ENCODE measurements around the gene BANP.
"Not testable (repeated sequence)": the region's sequence is repeated elsewhere in the genome, so short reads cannot be mapped to it uniquely, and the experiment has no call there.

Gene BANP

GRCh38 chr16:88016964-88017363, 65.7 kb downstream of the BANP start:
- H3K9me3 ChIP-seq (ENCODE audit: control insufficient read depth, low read length) = no peaks in the 10 kb centered on the region
- H3K27me3 ChIP-seq (ENCODE audit: control insufficient read depth, insufficient read depth, low read length) = no peaks in the 10 kb centered on the region
- H3K4me3 ChIP-seq (ENCODE audit: low read length) = no peak overlapping the region
- peaks cover 4% of the 10 kb centered on the region for H3K36me3 ChIP-seq (ENCODE audit: control insufficient read depth, insufficient read depth, low read length)
- H3K4me1 ChIP-seq (ENCODE audit: control insufficient read depth, insufficient read depth, low read length) = peaks cover 21% of the 10 kb centered on the region
- no peak overlapping the region for H3K9ac ChIP-seq (ENCODE audit: low read length)

- H3K36me3 ChIP-seq (ENCODE audit: control insufficient read depth, insufficient read depth, low read length) = peaks cover 4% of the 10 kb centered on the region
- H3K9me3 ChIP-seq (ENCODE audit: control insufficient read depth, low read length) = no peaks in the 10 kb centered on the region
- H3K4me1 ChIP-seq (ENCODE audit: control insufficient read depth, insufficient read depth, low read length) = peaks cover 21% of the 10 kb centered on the region
- H3K4me3 ChIP-seq (ENCODE audit: low read length) = no peak overlapping the region
- H3K9ac ChIP-seq (ENCODE audit: low read length) = no peak overlapping the region
- no peaks in the 10 kb centered on the region for H3K27me3 ChIP-seq (ENCODE audit: control insufficient read depth, insufficient read depth, low read length)
These were observed 66.4 kb downstream of the BANP start for GRCh38 chr16:88017587-88018101.

- H3K4me1 ChIP-seq (ENCODE audit: control insufficient read depth, insufficient read depth, low read length) = peaks cover 20% of the 10 kb centered on the region
- H3K27me3 ChIP-seq (ENCODE audit: control insufficient read depth, insufficient read depth, low read length); H3K9ac ChIP-seq (ENCODE audit: low read length); H3K36me3 ChIP-seq (ENCODE audit: control insufficient read depth, insufficient read depth, low read length); H3K4me3 ChIP-seq (ENCODE audit: low read length); H3K9me3 ChIP-seq (ENCODE audit: control insufficient read depth, low read length): not testable (repeated sequence)
These were observed 67.1 kb downstream of the BANP start for GRCh38 chr16:88018382-88018781.

- H3K4me1 ChIP-seq (ENCODE audit: control insufficient read depth, insufficient read depth, low read length) = peaks cover 12% of the 10 kb centered on the region
- H3K4me3 ChIP-seq (ENCODE audit: low read length); H3K36me3 ChIP-seq (ENCODE audit: control insufficient read depth, insufficient read depth, low read length); H3K27me3 ChIP-seq (ENCODE audit: control insufficient read depth, insufficient read depth, low read length); H3K9me3 ChIP-seq (ENCODE audit: control insufficient read depth, low read length); H3K9ac ChIP-seq (ENCODE audit: low read length): not testable (repeated sequence)
These were observed 68.0 kb downstream of the BANP start for GRCh38 chr16:88019041-88019820.

GRCh38 chr16:88019821-88020515, 68.7 kb downstream of the BANP start:
- Histone ChIP-seq H3K4me3 (ENCODE audit: low read length) (no peak overlapping the region), H3K4me1 (ENCODE audit: control insufficient read depth, insufficient read depth, low read length) (peaks cover 4% of the 10 kb centered on the region), H3K9ac (ENCODE audit: low read length) (no peak overlapping the region), H3K36me3 (ENCODE audit: control insufficient read depth, insufficient read depth, low read length) (peaks cover 4% of the 10 kb centered on the region), H3K9me3 (ENCODE audit: control insufficient read depth, low read length) (no peaks in the 10 kb centered on the region), H3K27me3 (ENCODE audit: control insufficient read depth, insufficient read depth, low read length) (no peaks in the 10 kb centered on the region)

- H3K4me3 ChIP-seq (ENCODE audit: low read length) = no peak overlapping the region
- no peaks in the 10 kb centered on the region for H3K27me3 ChIP-seq (ENCODE audit: control insufficient read depth, insufficient read depth, low read length)
- H3K9ac ChIP-seq (ENCODE audit: low read length) = no peak overlapping the region
- H3K9me3 ChIP-seq (ENCODE audit: control insufficient read depth, low read length) = no peaks in the 10 kb centered on the region
- H3K36me3 ChIP-seq (ENCODE audit: control insufficient read depth, insufficient read depth, low read length) = peaks cover 4% of the 10 kb centered on the region
- H3K4me1 ChIP-seq (ENCODE audit: control insufficient read depth, insufficient read depth, low read length) = no peaks in the 10 kb centered on the region
These were observed 69.3 kb downstream of the BANP start for GRCh38 chr16:88020516-88020885.

GRCh38 chr16:88021041-88021970, 70.1 kb downstream of the BANP start:
- not testable (repeated sequence) for H3K9ac ChIP-seq (ENCODE audit: low read length); H3K27me3 ChIP-seq (ENCODE audit: control insufficient read depth, insufficient read depth, low read length); H3K4me1 ChIP-seq (ENCODE audit: control insufficient read depth, insufficient read depth, low read length); H3K4me3 ChIP-seq (ENCODE audit: low read length); H3K36me3 ChIP-seq (ENCODE audit: control insufficient read depth, insufficient read depth, low read length); H3K9me3 ChIP-seq (ENCODE audit: control insufficient read depth, low read length)

GRCh38 chr16:88022076-88023042, 71.1 kb downstream of the BANP start:
- Histone ChIP-seq H3K4me3 (ENCODE audit: low read length) (no peak overlapping the region), H3K9ac (ENCODE audit: low read length) (no peak overlapping the region), H3K27me3 (ENCODE audit: control insufficient read depth, insufficient read depth, low read length) (no peaks in the 10 kb centered on the region), H3K4me1 (ENCODE audit: control insufficient read depth, insufficient read depth, low read length) (no peaks in the 10 kb centered on the region), H3K9me3 (ENCODE audit: control insufficient read depth, low read length) (no peaks in the 10 kb centered on the region), H3K36me3 (ENCODE audit: control insufficient read depth, insufficient read depth, low read length) (peaks cover 4% of the 10 kb centered on the region)

- Histone ChIP-seq H3K36me3 (ENCODE audit: control insufficient read depth, insufficient read depth, low read length) (peaks cover 4% of the 10 kb centered on the region), H3K27me3 (ENCODE audit: control insufficient read depth, insufficient read depth, low read length) (no peaks in the 10 kb centered on the region), H3K9ac (ENCODE audit: low read length) (no peak overlapping the region), H3K9me3 (ENCODE audit: control insufficient read depth, low read length) (no peaks in the 10 kb centered on the region), H3K4me3 (ENCODE audit: low read length) (no peak overlapping the region), H3K4me1 (ENCODE audit: control insufficient read depth, insufficient read depth, low read length) (no peaks in the 10 kb centered on the region)
These were observed 72.1 kb downstream of the BANP start for GRCh38 chr16:88023366-88023765.

- Histone ChIP-seq H3K9ac (ENCODE audit: low read length) (no peak overlapping the region), H3K4me3 (ENCODE audit: low read length) (no peak overlapping the region), H3K4me1 (ENCODE audit: control insufficient read depth, insufficient read depth, low read length) (no peaks in the 10 kb centered on the region), H3K9me3 (ENCODE audit: control insufficient read depth, low read length) (no peaks in the 10 kb centered on the region), H3K27me3 (ENCODE audit: control insufficient read depth, insufficient read depth, low read length) (no peaks in the 10 kb centered on the region), H3K36me3 (ENCODE audit: control insufficient read depth, insufficient read depth, low read length) (peaks cover 4% of the 10 kb centered on the region)
These were observed 72.6 kb downstream of the BANP start for GRCh38 chr16:88023786-88024185.

GRCh38 chr16:88024491-88025085, 73.4 kb downstream of the BANP start:
- not testable (repeated sequence) for H3K36me3 ChIP-seq (ENCODE audit: control insufficient read depth, insufficient read depth, low read length); H3K27me3 ChIP-seq (ENCODE audit: control insufficient read depth, insufficient read depth, low read length); H3K4me1 ChIP-seq (ENCODE audit: control insufficient read depth, insufficient read depth, low read length); H3K9ac ChIP-seq (ENCODE audit: low read length); H3K9me3 ChIP-seq (ENCODE audit: control insufficient read depth, low read length); H3K4me3 ChIP-seq (ENCODE audit: low read length)
